Skeletal muscle tissue (tissue), 4 donors: ENCODE data around the gene SH2D4B. TPM values are rescaled to one million over a fixed set of nuclear protein-coding genes. Genes with fewer than 3 reads are reported as not detected.
"Not testable (repeated sequence)": the region's sequence is repeated elsewhere in the genome, so short reads cannot be mapped to it uniquely, and the experiment has no call there.

Experiments used
- H3K27ac ChIP-seq: one replicate; pipeline ENCODE4 v1.7.0; 2013; ENCODE audit warnings: mild to moderate bottlenecking, low read depth, low read length, inconsistent platforms
- H3K27me3 ChIP-seq, 3 donors: one replicate each; pipeline ENCODE4 v1.7.0; 2013; ENCODE audit warnings: low read length in 3 of 3; ENCODE audit not compliant: control insufficient read depth in 3 of 3, insufficient read depth in 3 of 3
- H3K36me3 ChIP-seq, 3 donors: one replicate each; pipeline ENCODE4 v1.7.0; 2013; ENCODE audit warnings: low read length in 3 of 3; ENCODE audit not compliant: control insufficient read depth in 3 of 3, insufficient read depth in 3 of 3
- H3K4me1 ChIP-seq, 3 donors: one replicate each; pipeline ENCODE4 v1.7.0; 2013; ENCODE audit warnings: low read length in 3 of 3, mild to moderate bottlenecking in 3 of 3; ENCODE audit not compliant: control insufficient read depth in 3 of 3, insufficient read depth in 3 of 3
- H3K4me3 ChIP-seq, 3 donors: one replicate each; pipeline ENCODE4 v1.7.0; 2013; ENCODE audit warnings: low read length in 3 of 3
- H3K9ac ChIP-seq, 3 donors: one replicate each; pipeline ENCODE4 v1.7.0; 2013; ENCODE audit warnings: low read length in 3 of 3, mild to moderate bottlenecking in 3 of 3, moderate library complexity in 2 of 3, low read depth in 1 of 3
- H3K9me3 ChIP-seq, 3 donors: one replicate each; pipeline ENCODE4 v1.7.0; 2013; ENCODE audit warnings: low read length in 3 of 3; ENCODE audit not compliant: control insufficient read depth in 3 of 3
- total RNA-seq: library from RNA; depleted of rRNA; stranded (reverse); fragments of >200 nt; gene quantifications from one replicate; pipeline ENCODE4 v1.2.3, GENCODE V29; 2014
- donor health status: Osteomylitis.

The SH2D4B gene
- total RNA-seq, 1 donor from 2014 or later = under 0.01 TPM

DNA sequence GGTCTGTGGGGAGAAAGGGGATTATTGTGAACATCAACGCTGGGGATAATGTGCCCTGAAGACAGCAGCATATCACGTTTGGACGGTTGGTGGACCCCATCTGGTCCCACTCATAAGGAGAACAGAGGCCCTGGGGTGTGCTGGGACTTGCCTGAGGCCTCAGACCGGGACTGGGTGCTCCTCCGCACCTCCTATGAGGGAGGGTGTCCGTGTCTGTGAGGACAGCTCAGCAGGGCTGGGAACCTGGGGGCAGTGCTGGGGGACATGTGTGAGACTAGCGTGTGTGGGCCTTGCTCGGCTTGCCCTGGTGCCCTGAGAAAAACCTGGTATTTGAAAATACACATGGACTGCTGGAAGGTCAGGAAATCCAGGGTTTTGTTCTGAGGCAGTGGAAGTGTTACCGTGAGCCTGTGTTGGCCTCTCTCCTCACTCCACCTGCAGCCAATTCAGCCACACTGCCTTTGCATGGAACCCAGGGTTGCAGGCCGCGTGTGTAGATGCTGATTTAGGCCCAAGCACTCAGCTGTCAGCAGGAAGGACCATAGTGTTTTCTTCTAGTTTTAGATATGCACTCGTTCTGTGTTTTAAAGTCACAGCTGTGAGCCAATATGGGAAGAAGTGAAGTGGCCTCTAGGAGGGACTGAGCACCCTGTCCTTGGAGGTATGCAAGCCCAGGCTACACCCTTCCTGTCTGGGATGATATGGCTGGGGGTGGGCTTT is 13.4 kb upstream of the SH2D4B start:
- H3K4me1 ChIP-seq = peaks cover 3 to 12% (median 6%) of the 10 kb centered on the region in 3 donors
- H3K9ac ChIP-seq = no peak overlapping the region
- H3K4me3 ChIP-seq = no peak overlapping the region
- no peaks in the 10 kb centered on the region for H3K9me3 ChIP-seq
- peaks cover 2 to 8% (median 3%) of the 10 kb centered on the region in 3 donors for H3K36me3 ChIP-seq
- H3K27ac ChIP-seq = no peak overlapping the region
- H3K27me3 ChIP-seq = no peaks in the 10 kb centered on the region

DNA sequence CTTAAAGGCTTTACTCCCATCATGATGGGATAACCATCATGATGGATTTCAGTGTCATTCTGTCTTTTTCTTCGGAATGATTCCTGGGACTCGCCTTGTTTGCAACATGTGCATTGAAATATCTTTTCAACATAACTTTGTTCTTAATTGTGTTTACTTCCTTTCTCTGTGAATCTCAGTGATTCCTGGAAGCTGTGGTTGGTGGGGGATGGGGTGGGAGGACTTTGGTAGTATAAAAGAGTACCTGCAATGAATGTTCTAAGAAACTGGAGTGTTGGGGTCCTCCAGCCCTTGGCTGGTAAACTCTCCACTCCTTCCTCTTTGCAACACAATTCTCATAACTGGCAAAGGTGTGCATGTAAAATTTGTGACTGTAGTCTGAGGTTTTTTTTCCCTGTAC is 11.5 kb upstream of the SH2D4B start:
- H3K27ac ChIP-seq = no peak overlapping the region
- H3K27me3 ChIP-seq = no peaks in the 10 kb centered on the region
- no peaks in the 10 kb centered on the region for H3K9me3 ChIP-seq
- no peak overlapping the region for H3K9ac ChIP-seq
- no peak overlapping the region for H3K4me3 ChIP-seq
- peaks cover 7 to 10% (median 9%) of the 10 kb centered on the region in 3 donors for H3K4me1 ChIP-seq
- peaks cover 0 to under 1% (median 0%) of the 10 kb centered on the region in 3 donors for H3K36me3 ChIP-seq

DNA sequence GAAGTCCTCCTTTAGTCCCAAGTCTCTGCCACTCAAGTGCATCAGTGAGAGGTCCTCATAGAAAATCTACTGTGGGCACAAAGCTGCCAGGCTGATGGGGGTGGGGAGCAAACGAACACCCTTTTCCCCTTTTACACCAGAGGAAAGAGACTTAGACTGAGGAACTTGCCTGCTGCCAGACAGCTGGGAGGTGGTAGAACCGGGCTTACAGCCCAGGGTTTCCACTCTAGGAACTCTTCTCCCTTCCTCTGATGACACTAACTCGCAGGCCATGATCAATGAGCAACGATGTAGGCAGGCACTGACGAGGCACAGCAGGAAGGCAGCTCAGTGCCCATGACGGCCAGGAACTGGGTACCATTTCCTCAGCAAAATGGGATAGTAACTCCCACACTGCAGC is 11.0 kb upstream of the SH2D4B start:
- no peak overlapping the region for H3K4me3 ChIP-seq
- H3K9me3 ChIP-seq = no peaks in the 10 kb centered on the region
- no peaks in the 10 kb centered on the region for H3K27me3 ChIP-seq
- H3K36me3 ChIP-seq = no peaks in the 10 kb centered on the region
- H3K27ac ChIP-seq = no peak overlapping the region
- H3K9ac ChIP-seq = no peak overlapping the region
- H3K4me1 ChIP-seq = peaks cover 7 to 10% (median 9%) of the 10 kb centered on the region in 3 donors

DNA sequence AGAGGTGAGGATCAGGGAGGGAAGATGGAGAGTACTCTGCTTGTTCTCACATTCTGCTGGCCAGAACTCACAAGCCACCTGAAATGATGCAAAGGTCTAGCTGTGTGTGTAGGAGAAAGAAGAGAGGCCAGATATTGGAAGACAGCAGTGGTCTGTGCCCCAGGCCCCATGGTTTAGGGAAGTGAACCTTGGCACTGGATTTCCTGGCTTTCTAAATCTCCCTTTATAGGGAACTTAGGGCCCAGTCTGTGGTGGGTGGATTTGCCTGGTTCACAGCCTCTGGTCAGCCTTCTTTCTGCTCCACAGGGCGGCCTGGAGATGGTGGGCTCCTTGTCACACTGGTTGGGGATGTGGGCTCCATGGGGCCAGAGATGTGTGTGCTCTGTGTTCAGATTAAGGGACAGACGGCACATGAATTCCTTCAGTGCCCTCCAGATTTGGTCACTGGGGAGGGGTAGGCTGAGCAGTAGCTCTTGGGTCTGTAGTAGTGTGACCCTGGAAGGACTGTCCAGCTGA is 9.5 kb upstream of the SH2D4B start:
- H3K4me1 ChIP-seq = peaks cover 7 to 10% (median 9%) of the 10 kb centered on the region in 3 donors
- H3K9ac ChIP-seq = no peak overlapping the region
- no peak overlapping the region for H3K27ac ChIP-seq
- H3K9me3 ChIP-seq = no peaks in the 10 kb centered on the region
- no peaks in the 10 kb centered on the region for H3K36me3 ChIP-seq
- no peak overlapping the region for H3K4me3 ChIP-seq
- no peaks in the 10 kb centered on the region for H3K27me3 ChIP-seq

DNA sequence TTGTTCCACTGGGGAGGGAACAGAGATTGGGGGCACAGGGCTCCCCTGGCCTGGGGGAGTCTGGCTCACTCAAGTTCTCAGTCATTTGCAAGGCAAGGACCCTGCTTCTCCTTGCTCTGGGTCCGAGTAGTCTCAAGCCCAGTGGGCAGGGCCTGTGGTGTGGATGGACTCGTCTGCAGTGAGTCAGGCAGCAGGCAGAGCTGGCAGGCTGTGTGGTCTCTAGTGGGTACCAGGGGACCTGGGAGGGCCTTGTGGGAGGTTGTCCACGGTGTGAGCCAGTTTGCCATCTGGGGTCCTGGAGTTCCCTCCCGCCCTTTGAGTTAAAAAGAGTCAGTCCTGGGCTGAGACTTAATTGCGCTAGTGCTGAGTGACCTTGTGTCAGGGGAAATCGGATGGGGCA is 8.8 kb upstream of the SH2D4B start:
- H3K4me1 ChIP-seq = peaks cover 7 to 10% (median 9%) of the 10 kb centered on the region in 3 donors
- no peak overlapping the region for H3K4me3 ChIP-seq
- H3K36me3 ChIP-seq = no peaks in the 10 kb centered on the region
- no peak overlapping the region for H3K27ac ChIP-seq
- H3K9me3 ChIP-seq = no peaks in the 10 kb centered on the region
- no peak overlapping the region for H3K9ac ChIP-seq
- H3K27me3 ChIP-seq = no peaks in the 10 kb centered on the region

DNA sequence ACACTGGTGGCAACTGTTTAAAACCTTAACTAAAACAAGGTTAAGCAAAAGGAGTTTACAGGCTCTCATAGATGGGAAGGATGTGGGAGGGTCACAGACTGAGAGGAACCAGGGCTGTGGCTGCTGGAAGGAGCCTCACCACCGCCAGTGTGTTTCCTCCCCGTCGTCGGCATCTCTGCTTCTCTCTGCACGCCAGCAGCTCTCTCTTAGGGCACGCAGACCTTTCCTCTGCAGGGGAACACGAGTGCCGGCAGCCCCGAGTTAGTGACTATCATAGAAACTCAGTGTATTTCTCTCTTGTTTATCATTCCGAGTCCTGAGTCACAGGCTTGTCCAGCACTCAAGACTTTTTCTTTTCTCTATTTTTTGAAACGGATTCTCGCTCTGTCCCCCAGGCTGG is 8.1 kb upstream of the SH2D4B start:
- Histone ChIP-seq H3K27ac (no peak overlapping the region), H3K9ac (no peak overlapping the region), H3K4me1 (peaks cover 3 to 10% (median 7%) of the 10 kb centered on the region in 3 donors), H3K36me3 (no peaks in the 10 kb centered on the region), H3K4me3 (no peak overlapping the region), H3K27me3 (no peaks in the 10 kb centered on the region), H3K9me3 (no peaks in the 10 kb centered on the region)

DNA sequence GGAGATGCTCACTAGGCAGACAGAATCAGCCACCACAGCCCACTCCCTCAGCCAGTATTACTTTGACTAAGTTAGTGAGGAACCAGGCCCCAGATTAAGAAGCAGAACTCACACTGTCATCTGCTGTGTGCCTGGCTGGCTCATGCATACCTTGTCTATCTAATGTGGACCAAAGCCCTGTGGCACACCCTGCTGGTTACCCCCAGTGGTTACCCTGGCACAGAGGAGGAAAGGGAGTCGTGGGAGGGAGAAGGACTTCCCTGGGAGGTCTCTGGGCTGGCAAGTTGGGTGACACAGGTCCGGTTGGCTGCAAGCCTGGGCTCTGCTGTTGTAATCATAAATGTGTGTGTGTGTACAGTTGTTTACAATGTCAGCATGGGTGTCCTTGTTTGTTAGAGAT is 7.5 kb upstream of the SH2D4B start:
- Histone ChIP-seq H3K27ac (no peak overlapping the region), H3K4me1 (peaks cover 2 to 10% (median 7%) of the 10 kb centered on the region in 3 donors), H3K9ac (no peak overlapping the region), H3K27me3 (no peaks in the 10 kb centered on the region), H3K36me3 (no peaks in the 10 kb centered on the region), H3K4me3 (no peak overlapping the region), H3K9me3 (no peaks in the 10 kb centered on the region)

DNA sequence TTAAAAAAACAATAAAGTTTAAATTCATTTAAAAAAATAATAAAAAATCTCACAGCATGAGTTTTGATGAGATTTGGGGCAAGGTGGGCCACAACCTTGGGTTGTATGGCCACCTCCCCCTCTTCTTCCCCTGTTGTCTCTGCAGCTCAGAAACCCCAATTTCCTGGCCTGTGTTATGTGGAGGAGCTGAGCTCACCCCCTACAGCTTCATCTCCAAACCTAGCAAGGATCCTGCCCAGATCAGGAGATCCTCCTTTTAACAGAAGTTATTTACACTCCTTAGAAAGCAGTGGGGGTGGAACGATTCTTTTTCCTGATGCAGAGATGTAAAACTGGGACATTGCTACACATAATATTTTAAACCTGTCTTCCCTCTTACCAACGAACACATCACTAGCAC is 6.9 kb upstream of the SH2D4B start:
- Histone ChIP-seq H3K36me3 (no peaks in the 10 kb centered on the region), H3K9me3 (no peaks in the 10 kb centered on the region), H3K4me1 (peaks cover 2 to 10% (median 7%) of the 10 kb centered on the region in 3 donors), H3K27ac (no peak overlapping the region), H3K27me3 (no peaks in the 10 kb centered on the region), H3K9ac (no peak overlapping the region), H3K4me3 (no peak overlapping the region)

DNA sequence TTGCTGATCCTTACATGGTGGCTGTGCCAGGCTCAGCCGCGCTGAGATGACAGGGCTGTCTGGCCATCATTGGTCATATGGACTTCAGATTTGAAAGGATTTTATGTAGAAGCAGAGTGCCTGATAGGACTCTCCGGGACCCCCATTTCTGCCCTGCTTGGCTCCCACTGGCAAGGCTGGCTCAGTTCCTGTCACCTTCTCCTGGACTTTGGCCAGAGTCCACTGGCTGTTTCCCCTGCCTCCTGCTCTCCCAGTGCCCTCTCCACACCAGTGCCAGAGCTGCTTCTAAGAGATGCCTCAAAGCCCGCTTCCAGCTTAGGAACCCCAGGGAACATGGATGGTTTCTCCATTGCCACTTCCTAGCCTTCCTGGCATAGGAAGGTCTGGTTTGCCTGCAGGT is 5.1 kb upstream of the SH2D4B start:
- no peaks in the 10 kb centered on the region for H3K27me3 ChIP-seq
- H3K4me3 ChIP-seq = no peak overlapping the region
- peaks cover 4 to 7% (median 4%) of the 10 kb centered on the region in 3 donors for H3K4me1 ChIP-seq
- no peak overlapping the region for H3K9ac ChIP-seq
- H3K36me3 ChIP-seq = no peaks in the 10 kb centered on the region
- H3K9me3 ChIP-seq = no peaks in the 10 kb centered on the region
- no peak overlapping the region for H3K27ac ChIP-seq

DNA sequence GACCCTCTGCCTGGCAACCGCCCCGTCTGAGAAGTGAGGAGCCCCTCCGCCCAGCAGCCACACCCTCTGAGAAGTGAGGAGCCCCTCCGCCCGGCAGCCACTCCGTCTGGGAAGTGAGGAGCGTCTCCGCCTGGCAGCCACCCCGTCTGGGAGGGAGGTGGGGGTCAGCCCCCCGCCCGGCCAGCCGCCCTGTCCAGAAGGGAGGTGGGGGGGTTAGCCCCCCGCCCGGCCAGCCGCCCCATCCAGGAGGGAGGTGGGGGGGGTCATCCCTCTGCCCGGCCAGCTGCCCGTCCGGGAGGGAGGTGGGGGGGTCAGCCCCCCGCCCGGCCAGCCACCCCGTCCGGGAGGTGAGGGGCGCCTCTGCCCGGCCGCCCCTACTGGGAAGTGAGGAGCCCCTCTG is 3.6 kb upstream of the SH2D4B start:
- H3K4me3 ChIP-seq, H3K4me1 ChIP-seq, H3K36me3 ChIP-seq, H3K27me3 ChIP-seq, H3K9me3 ChIP-seq, H3K27ac ChIP-seq, H3K9ac ChIP-seq: not testable (repeated sequence)
